Sigmoid colon (tissue), 7 donors: ENCODE measurements around the gene SLC33A1. TPM values are rescaled to one million over a fixed set of nuclear protein-coding genes. Genes with fewer than 3 reads are reported as not detected.

Source experiments
- DNase-seq: peaks from one replicate; pipeline ENCODE4 v3.0.0-alpha.2; 2019
- H3K27ac ChIP-seq, 4 donors: fragments of 200-600 bp; sonication (generic); one replicate each; pipeline ENCODE4 v1.5.1; 2016 to 2019; ENCODE audit warnings: mild to moderate bottlenecking in 1 of 4
- H3K27me3 ChIP-seq, 3 donors: fragments of 200-600 bp; sonication (generic); one replicate each; pipeline ENCODE4 v1.5.1; 2019; ENCODE audit warnings: mild to moderate bottlenecking in 1 of 3
- H3K36me3 ChIP-seq, 4 donors: fragments of 200-600 bp; sonication (generic); one replicate each; pipeline ENCODE4 v1.5.1; 2016 to 2019
- H3K4me1 ChIP-seq, 4 donors: fragments of 200-600 bp; sonication (generic); one replicate each; pipeline ENCODE4 v1.5.1; 2017 to 2019
- H3K4me3 ChIP-seq, 4 donors: fragments of 200-600 bp; sonication (generic); one replicate each; pipeline ENCODE4 v1.5.1; 2017 to 2019; ENCODE audit warnings: mild to moderate bottlenecking in 2 of 4, moderate library complexity in 1 of 4
- H3K9me3 ChIP-seq, 4 donors: fragments of 200-600 bp in 3 of 4; sonication (generic) in 3 of 4; one replicate each; pipeline versions ENCODE4 v1.5.1 to v1.6.1; 2013 to 2019
- CTCF ChIP-seq, 4 experiments: fragments of 450-650 bp in 3 of 4; fragments of 200-600 bp in 1 of 4; IDR thresholded peaks; one replicate each; pipeline ENCODE4 v1.5.1; 2016 to 2019; ENCODE audit warnings: antibody characterized with exemption in 4 of 4, mild to moderate bottlenecking in 3 of 4, moderate library complexity in 2 of 4
- EP300 ChIP-seq, 4 donors: sonication (generic); formaldehyde crosslinking; IDR thresholded peaks; one replicate each; pipeline ENCODE4 v1.6.1; 2017; ENCODE audit warnings: antibody characterized with exemption in 4 of 4
- POLR2A ChIP-seq, 2 donors: fragments of 450-650 bp; IDR thresholded peaks; one replicate each; pipeline ENCODE4 v1.6.1; 2016; ENCODE audit warnings: antibody characterized with exemption in 2 of 2, mild to moderate bottlenecking in 2 of 2, moderate library complexity in 2 of 2
- POLR2AphosphoS5 ChIP-seq, 4 donors: sonication (generic); formaldehyde crosslinking; IDR thresholded peaks; one replicate each; pipeline ENCODE4 v1.6.1; 2017; ENCODE audit warnings: antibody characterized with exemption in 4 of 4
- WGBS, 2 donors: extraction: QIAGEN DNeasy Blood & Tissue Kit; methylation state at CpG; one replicate each; pipeline ENCODE4 v1.1.7; 2013; 5-methylcytosine and 5-hydroxymethylcytosine counted together
- intact Hi-C: fragments of 100-400 bp; cut with DNase I; formaldehyde crosslinking; loops from one replicate; pipeline ENCODE4 v1.15.1; 2023
- polyA plus RNA-seq, 3 donors: library from polyadenylated mRNA; stranded (reverse); fragments of 200-250 nt; gene quantifications; one replicate each; pipeline ENCODE4 v1.2.3, GENCODE V29; 2013
- total RNA-seq, 4 donors: library from RNA; depleted of rRNA; stranded (reverse); fragments of >200 nt; gene quantifications; one replicate each; pipeline ENCODE4 v1.1.0, GENCODE V29; 2016
- donor health status: healthy with polysubstance abuse.
- donor health status: Bipolar disorder and iron deficiency.
- donor health status: healthy.

Gene SLC33A1
- total and polyA plus RNA-seq, 7 donors: 2.8 to 28.2 (median 14.4) TPM

- 22 to 70% methylated on average over 7 of the region's 7 CpGs for WGBS, 2 donors
- Histone ChIP-seq H3K27me3 (no peaks in the 10 kb centered on the region), H3K27ac (no peak overlapping the region), H3K4me3 (no peak overlapping the region), H3K36me3 (no peaks in the 10 kb centered on the region), H3K9me3 (no peaks in the 10 kb centered on the region), H3K4me1 (peaks cover 0 to 2% (median 0%) of the 10 kb centered on the region in 4 donors)
- DNase-seq: no peak
- no peak for TF ChIP-seq POLR2AphosphoS5 (IDR thresholded peaks at IDR 0.05)
- no peak for TF ChIP-seq CTCF (IDR thresholded peaks at IDR 0.05)
- TF ChIP-seq POLR2A (IDR thresholded peaks at IDR 0.05): no peak
- TF ChIP-seq EP300 (IDR thresholded peaks at IDR 0.05): no peak
- intact Hi-C loops: no loop called here
These were observed 30.1 kb upstream of the SLC33A1 start for GRCh38 chr3:155884292-155884691.

GRCh38 chr3:155880286-155880685 lies 26.1 kb upstream of the SLC33A1 start:
- Histone ChIP-seq H3K27ac (no peak overlapping the region), H3K27me3 (no peaks in the 10 kb centered on the region), H3K36me3 (no peaks in the 10 kb centered on the region), H3K4me1 (peaks cover 0 to 10% (median 3%) of the 10 kb centered on the region in 4 donors), H3K4me3 (no peak overlapping the region), H3K9me3 (no peaks in the 10 kb centered on the region)
- DNase-seq: no peak
- TF ChIP-seq POLR2AphosphoS5 (IDR thresholded peaks at IDR 0.05) (no peak), CTCF (IDR thresholded peaks at IDR 0.05) (no peak), POLR2A (IDR thresholded peaks at IDR 0.05) (no peak)
- intact Hi-C loops: no loop called here

GRCh38 chr3:155876503-155876902 lies 22.3 kb upstream of the SLC33A1 start:
- H3K36me3 ChIP-seq: no peaks in the 10 kb centered on the region
- 84 to 92% methylated on average over 2 of the region's 2 CpGs for WGBS, 2 donors
- H3K4me1 ChIP-seq: peaks cover 0 to 32% (median 20%) of the 10 kb centered on the region in 4 donors
- TF ChIP-seq CTCF (IDR thresholded peaks at IDR 0.05) (no peak), EP300 (IDR thresholded peaks at IDR 0.05) (no peak), POLR2A (IDR thresholded peaks at IDR 0.05) (no peak), POLR2AphosphoS5 (IDR thresholded peaks at IDR 0.05) (no peak)
- no peaks in the 10 kb centered on the region for H3K9me3 ChIP-seq
- H3K27me3 ChIP-seq: no peaks in the 10 kb centered on the region
- H3K4me3 ChIP-seq: no peak overlapping the region
- DNase-seq: no peak
- intact Hi-C loops: no loop called here
- no peak overlapping the region for H3K27ac ChIP-seq

GRCh38 chr3:155876037-155876436 lies 21.8 kb upstream of the SLC33A1 start:
- H3K4me3 ChIP-seq: no peak overlapping the region
- no peaks in the 10 kb centered on the region for H3K36me3 ChIP-seq
- no peak for TF ChIP-seq CTCF (IDR thresholded peaks at IDR 0.05)
- no peak for TF ChIP-seq POLR2AphosphoS5 (IDR thresholded peaks at IDR 0.05)
- no peak for TF ChIP-seq EP300 (IDR thresholded peaks at IDR 0.05)
- no peak for TF ChIP-seq POLR2A (IDR thresholded peaks at IDR 0.05)
- H3K4me1 ChIP-seq: peaks cover 0 to 32% (median 20%) of the 10 kb centered on the region in 4 donors
- H3K27me3 ChIP-seq: no peaks in the 10 kb centered on the region
- no peak overlapping the region for H3K27ac ChIP-seq
- WGBS, 2 donors: 57 to 74% methylated on average over 3 of the region's 3 CpGs
- intact Hi-C loops: no loop called here
- DNase-seq: no peak
- H3K9me3 ChIP-seq: no peaks in the 10 kb centered on the region
